OCI-LY3 (cell line): Measurements from ENCODE around the gene NAA15.

Experiments
- H2AFZ ChIP-seq: fragments of 200-600, 300-600 bp; shearing (Covaris generic); 2 replicates; pipeline ENCODE4 v1.6.0; 2014; ENCODE audit warnings: antibody characterized with exemption, low read depth, low read length
- H3K27ac ChIP-seq: fragments of 200-600, 300-600 bp; sonication (generic); 2 replicates; pipeline ENCODE4 v1.5.1; 2014; ENCODE audit warnings: mild to moderate bottlenecking, low read length, moderate library complexity, mixed read lengths
- H3K27me3 ChIP-seq: fragments of 200-600, 300-600 bp; sonication (generic); 2 replicates; pipeline ENCODE4 v1.6.1; 2014; ENCODE audit warnings: low read depth, low read length, mixed read lengths
- H3K36me3 ChIP-seq: fragments of 200-600, 300-600 bp; sonication (generic); replicated peaks from 2 replicates; pipeline ENCODE3; 2014; ENCODE audit warnings: low read depth, low read length, mixed read lengths
- H3K4me1 ChIP-seq: fragments of 300-600, 200-600 bp; sonication (generic); 2 replicates; pipeline ENCODE4 v1.6.1; 2014; ENCODE audit warnings: low read length, mixed read lengths
- H3K4me2 ChIP-seq: fragments of 200-600, 300-600 bp; sonication (generic); 2 replicates; pipeline ENCODE4 v1.6.1; 2014; ENCODE audit warnings: low read length, mixed read lengths
- H3K4me3 ChIP-seq: fragments of 300-600, 200-600 bp; sonication (generic); 2 replicates; pipeline ENCODE4 v1.5.1; 2014; ENCODE audit warnings: antibody characterized with exemption, mild to moderate bottlenecking, low read length, moderate library complexity
- H3K79me2 ChIP-seq: fragments of 300-600, 200-600 bp; shearing (Covaris generic); 2 replicates; pipeline ENCODE4 v1.6.1; 2014; ENCODE audit warnings: mild to moderate bottlenecking, low read length, mixed read lengths
- H3K9ac ChIP-seq: fragments of 300-600, 200-600 bp; shearing (Covaris generic); 2 replicates; pipeline ENCODE4 v1.6.0; 2014; ENCODE audit warnings: mild to moderate bottlenecking, low read length, moderate library complexity
- H3K9me3 ChIP-seq: fragments of 200-600, 300-600 bp; shearing (Covaris generic); 2 replicates; pipeline ENCODE4 v1.6.1; 2014; ENCODE audit warnings: low read length, mixed read lengths; ENCODE audit not compliant: insufficient read depth
- H4K20me1 ChIP-seq: fragments of 200-600, 300-600 bp; sonication (generic); 2 replicates; pipeline ENCODE4 v1.6.1; 2016; ENCODE audit warnings: low read length, mixed read lengths; ENCODE audit not compliant: insufficient read depth
- CTCF ChIP-seq: fragments of 200-600, 300-600 bp; sonication (generic); IDR thresholded peaks from 2 replicates; pipeline ENCODE4 v1.5.1; 2014; ENCODE audit warnings: antibody characterized with exemption, low read length, low read depth
- EZH2phosphoT487 ChIP-seq: fragments of 200-600 bp; shearing (Covaris generic); IDR thresholded peaks from 2 replicates; pipeline ENCODE4 v1.6.1; 2018; ENCODE audit warnings: antibody characterized with exemption, mixed run types, low read depth

NAA15 gene

DNA sequence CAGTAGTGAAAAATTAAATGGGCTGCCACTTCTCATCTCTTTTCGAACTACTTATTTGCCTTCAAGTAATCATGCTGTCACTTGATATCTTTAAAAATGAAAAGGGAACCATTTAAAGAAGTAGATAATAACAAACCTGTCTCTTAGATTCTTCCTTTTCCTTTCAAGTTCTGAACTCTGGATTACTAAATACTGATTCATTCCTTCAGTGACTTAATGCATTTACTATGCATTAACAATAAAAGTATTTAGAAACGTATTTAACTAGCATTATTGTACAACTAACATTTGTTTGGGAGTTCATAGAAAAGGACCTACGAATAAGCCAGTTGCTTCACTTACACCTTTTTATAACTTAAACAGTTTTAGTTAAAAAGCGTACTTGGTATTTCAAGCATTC is 91.5 kb downstream of the NAA15 start:
- TF ChIP-seq EZH2phosphoT487 (no peak), CTCF (no peak)
- peaks cover 62% of the 10 kb centered on the region for H3K36me3 ChIP-seq

GRCh38 chr4:139401368-139401767 is 100.1 kb downstream of the NAA15 start:
- no peak overlapping the region for H3K27ac ChIP-seq
- no peaks in the 10 kb centered on the region for H3K4me1 ChIP-seq
- TF ChIP-seq EZH2phosphoT487 (no peak), CTCF (no peak)
- no peak overlapping the region for H3K4me3 ChIP-seq
- H2AFZ ChIP-seq, result no peak overlapping the region
- no peaks in the 10 kb centered on the region for H3K27me3 ChIP-seq
- no peak overlapping the region for H3K9ac ChIP-seq
- no peaks in the 10 kb centered on the region for H3K79me2 ChIP-seq
- 0 out of 2 replicates have a peak, but pooled peaks cover 3% of the 10 kb centered on the region for H4K20me1 ChIP-seq
- no peaks in the 10 kb centered on the region for H3K9me3 ChIP-seq
- H3K36me3 ChIP-seq, result peaks cover 39% of the 10 kb centered on the region
- H3K4me2 ChIP-seq, result no peak overlapping the region

More for the DNA sequence above, 91.5 kb downstream of the NAA15 start:
- Histone ChIP-seq H3K27ac (no peak overlapping the region), H3K4me1 (no peaks in the 10 kb centered on the region), H3K79me2 (no peaks in the 10 kb centered on the region), H2AFZ (no peak overlapping the region), H3K9me3 (no peaks in the 10 kb centered on the region), H3K27me3 (no peaks in the 10 kb centered on the region), H3K9ac (no peak overlapping the region), H3K4me3 (no peak overlapping the region), H3K4me2 (no peak overlapping the region), H4K20me1 (no peaks in the 10 kb centered on the region)

DNA sequence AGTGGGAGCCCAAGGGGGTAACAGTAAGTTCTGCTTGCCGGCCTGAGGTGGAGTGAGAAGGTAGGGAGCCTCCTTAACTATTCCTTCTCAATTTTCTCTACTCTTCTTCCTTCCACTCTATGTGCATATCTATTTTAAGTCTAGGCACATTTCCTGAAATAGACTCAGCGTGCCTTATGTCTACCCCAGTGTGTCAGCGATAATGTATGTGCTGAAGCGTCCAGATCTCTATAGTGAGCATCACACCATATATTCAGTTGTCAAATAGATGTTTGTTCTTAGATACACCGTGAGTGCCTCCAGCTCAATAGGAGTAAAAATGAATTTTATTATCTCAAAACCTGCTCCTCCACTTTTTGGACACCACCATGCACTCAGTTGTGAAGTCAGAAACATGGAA is 101.1 kb downstream of the NAA15 start:
- no peak for TF ChIP-seq CTCF
- TF ChIP-seq EZH2phosphoT487, result no peak
- Histone ChIP-seq H3K9me3 (no peaks in the 10 kb centered on the region), H3K27me3 (no peaks in the 10 kb centered on the region), H3K79me2 (no peaks in the 10 kb centered on the region), H2AFZ (no peak overlapping the region), H3K4me1 (no peaks in the 10 kb centered on the region), H3K9ac (no peak overlapping the region), H3K4me2 (no peak overlapping the region), H3K4me3 (no peak overlapping the region), H3K27ac (no peak overlapping the region), H3K36me3 (peaks cover 39% of the 10 kb centered on the region), H4K20me1 (0 out of 2 replicates have a peak, but pooled peaks cover 3% of the 10 kb centered on the region)

DNA sequence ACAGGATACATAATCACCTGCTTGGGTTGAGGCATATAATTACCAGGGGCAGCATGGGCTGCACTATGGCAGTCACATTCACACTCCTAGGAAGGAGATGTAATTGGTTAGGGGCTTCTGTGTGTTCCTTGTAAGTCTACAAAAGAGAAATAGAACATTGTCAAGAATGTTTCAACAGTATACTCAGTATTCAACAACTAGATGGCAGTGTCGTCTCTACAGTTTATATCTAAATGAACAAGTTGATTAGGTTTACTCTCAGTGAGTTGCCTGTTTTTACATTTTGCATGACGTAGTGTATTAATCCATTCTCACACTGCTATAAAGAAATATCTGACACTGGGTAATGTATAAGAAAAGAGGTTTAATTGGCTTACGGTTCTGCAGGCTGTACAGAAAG is 102.2 kb downstream of the NAA15 start:
- H3K4me3 ChIP-seq, result no peak overlapping the region
- no peak overlapping the region for H2AFZ ChIP-seq
- H3K4me1 ChIP-seq, result no peaks in the 10 kb centered on the region
- no peaks in the 10 kb centered on the region for H3K27me3 ChIP-seq
- peaks cover 42% of the 10 kb centered on the region for H3K36me3 ChIP-seq
- no peaks in the 10 kb centered on the region for H3K9me3 ChIP-seq
- H4K20me1 ChIP-seq, result 0 out of 2 replicates have a peak, but pooled peaks cover 3% of the 10 kb centered on the region
- no peaks in the 10 kb centered on the region for H3K79me2 ChIP-seq
- no peak overlapping the region for H3K9ac ChIP-seq
- TF ChIP-seq EZH2phosphoT487 (no peak), CTCF (peak; percentile 35)
- no peak overlapping the region for H3K27ac ChIP-seq
- no peak overlapping the region for H3K4me2 ChIP-seq
